ENCODE data around the gene LDHB. TPM values are rescaled to one million over a fixed set of nuclear protein-coding genes. Genes with fewer than 3 reads are reported as not detected.
"Not testable (repeated sequence)": the region's sequence is repeated elsewhere in the genome, so short reads cannot be mapped to it uniquely, and the experiment has no call there.

Gene LDHB
- polyA plus RNA-seq, 3 donors from 2014 or later: 224 to 398 (median 315) TPM

- Mint-ChIP-seq H3K9me3 (no peaks in the 10 kb centered on the region), H3K27me3 (ENCODE audit: low read depth in 3 of 3) (peaks cover 1 to 3% (median 1%) of the 10 kb centered on the region in 3 donors), H3K4me1 (peaks cover 7 to 8% of the 10 kb centered on the region in 2 donors), H3K27ac (no peak overlapping the region), H3K36me3 (no peaks in the 10 kb centered on the region), H3K4me3 (no peak overlapping the region)
- no peak for DNase-seq
These were observed 43.1 kb downstream of the LDHB start for GRCh38 chr12:21614506-21614905.

DNA sequence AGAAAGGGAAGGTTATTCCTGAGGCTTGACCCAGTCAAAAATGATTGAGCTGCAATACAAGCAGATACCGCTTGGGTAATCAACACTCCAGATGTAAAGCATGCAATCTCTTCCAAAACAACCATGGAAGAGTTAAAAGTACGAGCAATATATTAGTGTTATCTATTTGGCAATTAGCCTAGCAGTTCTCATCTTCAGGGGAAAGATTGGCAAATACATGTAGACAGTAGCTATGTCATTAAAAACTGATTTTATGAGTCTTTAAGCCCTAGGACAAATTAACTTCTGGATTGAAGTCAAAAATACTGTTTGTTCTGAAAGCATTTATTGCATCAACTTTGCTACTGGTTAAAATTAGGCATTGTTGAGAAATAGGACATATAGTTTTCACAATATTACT lies 43.7 kb downstream of the LDHB start:
- H3K27ac Mint-ChIP-seq: no peak overlapping the region
- DNase-seq: no peak
- peaks cover 7 to 8% of the 10 kb centered on the region in 2 donors for H3K4me1 Mint-ChIP-seq
- H3K36me3 Mint-ChIP-seq: no peaks in the 10 kb centered on the region
- H3K4me3 Mint-ChIP-seq: no peak overlapping the region
- H3K9me3 Mint-ChIP-seq: no peaks in the 10 kb centered on the region
- H3K27me3 Mint-ChIP-seq (ENCODE audit: low read depth in 3 of 3): peaks cover 0 to 3% (median 1%) of the 10 kb centered on the region in 3 donors

DNA sequence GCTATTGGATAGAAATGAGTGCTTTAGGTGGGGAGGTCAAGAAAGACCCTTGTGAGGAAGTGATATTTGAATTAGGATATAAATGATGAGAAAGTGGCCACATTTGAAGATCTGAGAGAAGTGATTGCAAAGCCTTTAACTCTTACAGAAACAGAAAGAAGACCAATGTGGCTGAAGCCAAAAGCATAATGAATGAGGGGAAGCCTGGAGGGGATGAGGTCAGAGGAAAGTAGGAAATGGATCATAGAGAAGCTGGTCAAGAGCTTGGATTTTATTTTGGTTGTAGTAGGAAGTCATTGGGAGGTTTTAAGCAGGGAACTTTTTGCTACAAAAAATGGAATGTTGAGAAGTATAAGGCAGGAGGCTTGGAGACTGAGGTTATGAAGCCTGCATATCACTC lies 49.4 kb downstream of the LDHB start:
- DNase-seq: no peak
- no peak overlapping the region for H3K27ac Mint-ChIP-seq
- peaks cover 0 to 1% (median 0%) of the 10 kb centered on the region in 3 donors for H3K27me3 Mint-ChIP-seq (ENCODE audit: low read depth in 3 of 3)
- H3K4me1 Mint-ChIP-seq: no peaks in the 10 kb centered on the region
- no peak overlapping the region for H3K4me3 Mint-ChIP-seq
- no peaks in the 10 kb centered on the region for H3K9me3 Mint-ChIP-seq
- no peaks in the 10 kb centered on the region for H3K36me3 Mint-ChIP-seq

DNA sequence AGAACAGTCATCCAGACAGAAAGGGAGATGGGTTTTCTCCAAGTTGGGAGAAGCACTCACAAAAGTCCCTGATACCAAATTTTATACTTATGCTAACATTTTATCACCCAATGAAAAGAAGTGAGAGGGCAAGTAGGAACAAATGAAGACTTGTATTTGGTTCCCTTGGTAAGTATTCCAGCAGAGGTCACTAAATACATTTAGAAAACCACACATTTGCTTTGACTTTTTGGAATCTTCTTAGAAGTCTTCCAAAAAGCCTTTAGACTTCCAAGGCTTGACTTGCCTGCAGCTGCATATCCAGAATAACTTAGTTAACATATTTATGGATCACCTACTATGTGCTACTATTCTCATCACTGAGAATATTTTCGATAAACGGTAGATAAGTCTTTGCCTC lies 49.9 kb downstream of the LDHB start:
- Mint-ChIP-seq H3K9me3 (no peaks in the 10 kb centered on the region), H3K4me1 (no peaks in the 10 kb centered on the region), H3K4me3 (no peak overlapping the region), H3K27me3 (ENCODE audit: low read depth in 3 of 3) (peaks cover 0 to 2% (median 0%) of the 10 kb centered on the region in 3 donors), H3K27ac (no peak overlapping the region), H3K36me3 (no peaks in the 10 kb centered on the region)
- DNase-seq: no peak

DNA sequence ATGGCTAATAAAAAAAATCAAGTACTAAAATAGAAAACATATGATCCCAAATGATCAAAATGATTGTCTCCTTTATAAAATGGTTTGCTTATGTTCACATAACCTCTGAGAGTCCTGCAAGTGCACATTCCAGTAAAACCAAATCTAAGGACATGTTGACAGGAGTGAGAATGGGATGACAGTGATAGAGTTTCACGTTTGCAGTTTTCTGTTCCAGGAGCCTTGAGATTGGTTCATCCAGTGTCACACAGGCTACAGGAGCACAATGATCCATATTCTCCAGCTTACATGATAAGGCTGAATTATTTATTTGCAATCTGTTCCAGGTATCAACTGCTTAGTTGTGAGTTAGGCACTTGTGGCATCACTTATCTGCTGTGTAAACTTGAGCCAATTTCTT lies 51.5 kb downstream of the LDHB start:
- Mint-ChIP-seq H3K4me3 (no peak overlapping the region), H3K9me3 (no peaks in the 10 kb centered on the region), H3K4me1 (no peaks in the 10 kb centered on the region), H3K36me3 (no peaks in the 10 kb centered on the region), H3K27me3 (ENCODE audit: low read depth in 3 of 3) (peaks cover 0 to 7% (median 0%) of the 10 kb centered on the region in 3 donors), H3K27ac (no peak overlapping the region)
- DNase-seq: no peak

DNA sequence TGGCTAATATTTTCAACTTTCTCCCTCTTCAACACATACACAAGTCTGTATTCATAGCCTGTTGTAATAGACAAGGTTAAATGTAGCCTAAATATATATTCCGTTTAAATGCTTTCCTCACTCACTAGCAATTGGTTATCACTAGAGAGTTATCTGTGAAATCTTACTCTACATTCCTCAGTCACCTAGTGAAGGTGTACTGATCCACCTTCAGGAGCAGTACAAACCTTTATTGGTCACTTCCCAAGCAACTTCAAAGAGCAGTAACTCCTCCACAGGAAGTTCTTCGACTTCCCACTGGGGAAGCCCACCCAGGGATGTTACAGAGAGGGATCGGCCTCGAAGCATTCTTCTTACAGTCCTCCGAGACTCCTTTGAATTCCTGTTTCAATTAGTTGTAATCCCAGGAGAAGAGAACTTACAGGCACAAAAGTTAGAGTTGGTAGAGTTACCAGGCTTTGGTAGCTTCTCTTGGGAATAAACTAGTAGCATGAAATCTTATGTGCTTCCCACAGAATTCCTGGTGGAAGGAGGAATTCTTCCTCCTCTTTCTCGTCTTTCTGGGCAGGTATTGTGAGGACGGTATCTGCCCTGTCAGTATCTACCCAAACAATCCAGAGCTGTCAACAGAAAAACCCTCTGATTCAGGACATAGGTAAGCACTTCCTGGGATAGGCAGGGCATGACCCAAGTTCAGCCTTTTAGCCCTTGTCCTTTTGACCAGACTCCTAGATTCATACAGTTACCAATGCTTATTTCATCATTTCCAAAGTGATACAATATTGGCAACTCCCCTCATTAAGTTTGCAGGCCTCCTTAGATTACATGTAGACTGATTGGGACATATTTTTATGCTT lies 53.2 kb downstream of the LDHB start, which contains the start of gene GYS2:
Gene GYS2 (minus strand): TSS at position 603 of the 857 bp plus-strand sequence. CDS start 255 bp downstream, at position 348.
- Mint-ChIP-seq H3K36me3 (no peaks in the 10 kb centered on the region), H3K4me3 (no peak within 1 kb of the TSS), H3K27me3 (ENCODE audit: low read depth in 3 of 3) (peaks cover 0 to 6% (median 0%) of the 10 kb centered on the region in 3 donors), H3K9me3 (no peaks in the 10 kb centered on the region), H3K27ac (no peak within 1 kb of the TSS), H3K4me1 (no peaks in the 10 kb centered on the region)
- no peak for DNase-seq

DNA sequence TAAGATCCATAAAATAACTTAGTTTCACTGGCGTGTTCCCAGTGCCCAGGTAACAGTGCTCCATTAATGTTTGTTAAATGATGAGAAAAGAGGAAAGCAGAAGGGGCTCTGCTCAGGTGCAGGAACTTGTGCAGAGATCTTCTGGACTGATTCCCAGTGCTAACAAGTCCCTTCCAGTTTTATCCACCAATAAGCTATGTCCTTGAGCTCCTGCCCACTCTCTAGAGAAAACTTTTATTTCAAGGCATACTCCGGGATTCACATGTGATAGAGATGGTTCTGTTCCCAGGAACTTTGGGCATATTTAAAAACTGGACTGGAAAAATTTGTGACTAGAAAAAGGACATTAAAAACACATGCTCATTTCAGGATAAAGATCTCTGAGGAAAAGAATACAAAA lies 54.9 kb downstream of the LDHB start:
- Mint-ChIP-seq H3K4me1 (no peaks in the 10 kb centered on the region), H3K27ac (no peak overlapping the region), H3K4me3 (no peak overlapping the region), H3K9me3 (no peaks in the 10 kb centered on the region), H3K27me3 (ENCODE audit: low read depth in 3 of 3) (peaks cover 0 to 6% (median 0%) of the 10 kb centered on the region in 3 donors), H3K36me3 (no peaks in the 10 kb centered on the region)
- DNase-seq: no peak

DNA sequence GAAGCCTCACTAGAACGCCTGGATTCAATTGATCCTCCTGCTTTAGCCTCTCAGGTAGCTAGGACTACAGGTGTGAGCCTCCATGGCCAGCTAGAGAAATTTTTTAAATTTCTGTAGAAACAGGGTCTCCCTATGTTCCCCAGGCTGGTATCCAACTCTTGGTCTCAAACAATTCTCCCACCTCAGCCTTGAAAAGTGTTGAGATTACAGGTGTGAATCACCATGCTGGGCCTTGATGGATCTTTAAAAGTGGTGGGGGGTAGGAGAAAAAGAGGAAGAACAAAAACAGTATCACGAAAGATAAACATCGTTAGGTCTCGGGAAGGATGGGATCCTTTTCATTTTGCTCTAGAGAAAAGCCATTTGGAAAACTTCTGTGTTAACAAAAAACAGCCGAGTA lies 57.4 kb downstream of the LDHB start:
- peaks cover 0 to 7% (median 0%) of the 10 kb centered on the region in 3 donors for H3K27me3 Mint-ChIP-seq (ENCODE audit: low read depth in 3 of 3)
- no peaks in the 10 kb centered on the region for H3K4me1 Mint-ChIP-seq
- DNase-seq: no peak
- H3K27ac Mint-ChIP-seq: no peak overlapping the region
- no peak overlapping the region for H3K4me3 Mint-ChIP-seq
- H3K36me3 Mint-ChIP-seq: no peaks in the 10 kb centered on the region
- no peaks in the 10 kb centered on the region for H3K9me3 Mint-ChIP-seq

DNA sequence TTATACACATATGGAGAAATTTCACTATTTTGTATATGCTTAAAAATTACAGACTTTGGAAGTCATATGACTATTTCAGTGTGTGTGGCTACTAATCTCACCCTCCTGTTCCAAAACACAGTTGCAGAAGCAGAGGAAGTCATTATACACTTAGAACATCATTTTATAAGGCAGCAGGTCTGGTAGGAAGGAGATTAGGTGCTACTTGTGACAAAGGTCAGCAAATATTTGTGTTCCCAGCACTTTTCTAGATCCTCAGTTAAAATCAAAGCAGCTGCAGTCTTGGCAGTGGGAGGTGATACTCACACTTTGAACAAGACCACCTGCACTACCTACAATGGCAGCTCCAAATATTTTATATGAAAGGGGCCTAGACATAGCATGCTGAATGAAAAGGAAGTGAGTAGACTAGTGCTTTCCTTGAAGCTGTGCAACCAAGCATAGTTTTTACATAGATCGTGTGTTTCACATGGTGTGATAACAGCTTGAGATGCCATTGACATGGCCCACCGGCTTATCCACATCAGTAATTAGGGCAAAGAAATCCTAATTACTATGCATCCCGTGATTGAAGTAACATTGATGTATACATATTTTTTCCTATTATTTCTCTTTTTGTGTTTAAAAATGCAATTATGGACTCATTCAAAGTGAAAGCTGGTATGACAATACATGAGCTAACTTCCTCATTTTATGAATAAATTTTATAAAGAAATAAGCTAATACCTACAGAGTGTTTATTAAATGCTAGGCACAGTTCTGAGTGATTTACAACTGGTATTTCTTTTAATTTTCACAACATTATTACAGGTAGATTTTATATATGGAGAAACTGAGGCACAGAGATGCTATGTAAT lies 58.3 kb downstream of the LDHB start:
- Mint-ChIP-seq H3K27ac (no peak overlapping the region), H3K36me3 (no peaks in the 10 kb centered on the region), H3K4me3 (no peak overlapping the region), H3K27me3 (ENCODE audit: low read depth in 3 of 3) (peaks cover 0 to 7% (median 0%) of the 10 kb centered on the region in 3 donors), H3K9me3 (no peaks in the 10 kb centered on the region), H3K4me1 (no peaks in the 10 kb centered on the region)
- no peak for DNase-seq

DNA sequence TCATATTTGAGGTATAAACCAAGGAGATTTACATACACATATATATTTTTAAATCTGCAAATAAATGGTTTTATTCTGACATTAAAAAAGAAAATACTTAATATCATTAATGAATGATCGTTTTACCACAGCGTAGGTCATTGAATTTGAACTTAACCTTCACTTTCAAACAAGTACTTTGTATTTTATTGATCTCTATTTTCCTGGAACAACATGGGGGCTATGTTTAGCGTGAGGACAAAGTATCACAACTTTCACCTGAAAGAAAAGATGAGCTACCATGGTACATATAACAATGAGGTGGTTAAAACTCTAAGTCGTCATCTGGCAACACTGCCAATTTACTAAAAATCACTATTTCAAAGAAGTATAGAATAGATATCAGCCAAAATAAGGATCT lies 59.0 kb downstream of the LDHB start:
- Mint-ChIP-seq H3K36me3 (no peaks in the 10 kb centered on the region), H3K4me3 (no peak overlapping the region), H3K27ac (no peak overlapping the region), H3K9me3 (no peaks in the 10 kb centered on the region), H3K27me3 (ENCODE audit: low read depth in 3 of 3) (peaks cover 0 to 7% (median 0%) of the 10 kb centered on the region in 3 donors), H3K4me1 (no peaks in the 10 kb centered on the region)
- DNase-seq: no peak

- not testable (repeated sequence) for H3K4me3 Mint-ChIP-seq, H3K4me1 Mint-ChIP-seq, DNase-seq, H3K27ac Mint-ChIP-seq
- H3K36me3 Mint-ChIP-seq: peaks cover 0 to 13% (median 4%) of the 10 kb centered on the region in 3 donors
- peaks cover 4 to 23% (median 11%) of the 10 kb centered on the region in 6 donors for H3K9me3 Mint-ChIP-seq
- H3K27me3 Mint-ChIP-seq (ENCODE audit: low read depth in 3 of 3): peaks cover 0 to 12% (median 2%) of the 10 kb centered on the region in 3 donors
These were observed 62.3 kb downstream of the LDHB start for GRCh38 chr12:21595356-21595755.

DNA sequence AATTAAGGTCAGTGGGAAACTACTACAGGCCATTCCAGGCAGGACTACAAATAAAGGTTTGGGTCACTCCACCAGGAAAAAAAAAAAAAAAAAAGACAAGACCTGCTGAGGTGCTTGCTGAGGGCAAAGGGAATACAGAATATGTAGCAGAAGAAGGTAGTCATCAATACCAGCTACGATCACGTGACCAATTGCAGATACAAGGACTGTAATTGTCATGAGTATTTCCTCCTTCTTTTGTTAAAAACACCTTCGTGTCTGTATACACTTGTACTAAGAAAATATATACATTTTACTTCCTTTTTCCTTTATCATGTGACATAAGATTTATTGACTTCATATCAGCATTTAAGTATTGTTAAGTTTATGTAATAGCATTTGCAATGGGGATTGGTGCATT lies 72.2 kb downstream of the LDHB start:
- no peak for DNase-seq
- H3K4me1 Mint-ChIP-seq: no peaks in the 10 kb centered on the region
- H3K27me3 Mint-ChIP-seq (ENCODE audit: low read depth in 3 of 3): peaks cover 0 to 9% (median 2%) of the 10 kb centered on the region in 3 donors
- peaks cover 0 to 4% (median 1%) of the 10 kb centered on the region in 6 donors for H3K9me3 Mint-ChIP-seq
- no peak overlapping the region for H3K4me3 Mint-ChIP-seq
- H3K27ac Mint-ChIP-seq: no peak overlapping the region
- no peaks in the 10 kb centered on the region for H3K36me3 Mint-ChIP-seq

Measured in immature natural killer cell (primary cell).